ENCODE data around the gene FHL2.

GRCh38 chr2:105375001-105375561, 23.8 kb downstream of the FHL2 start:
- TF ChIP-seq, protein P1, sequence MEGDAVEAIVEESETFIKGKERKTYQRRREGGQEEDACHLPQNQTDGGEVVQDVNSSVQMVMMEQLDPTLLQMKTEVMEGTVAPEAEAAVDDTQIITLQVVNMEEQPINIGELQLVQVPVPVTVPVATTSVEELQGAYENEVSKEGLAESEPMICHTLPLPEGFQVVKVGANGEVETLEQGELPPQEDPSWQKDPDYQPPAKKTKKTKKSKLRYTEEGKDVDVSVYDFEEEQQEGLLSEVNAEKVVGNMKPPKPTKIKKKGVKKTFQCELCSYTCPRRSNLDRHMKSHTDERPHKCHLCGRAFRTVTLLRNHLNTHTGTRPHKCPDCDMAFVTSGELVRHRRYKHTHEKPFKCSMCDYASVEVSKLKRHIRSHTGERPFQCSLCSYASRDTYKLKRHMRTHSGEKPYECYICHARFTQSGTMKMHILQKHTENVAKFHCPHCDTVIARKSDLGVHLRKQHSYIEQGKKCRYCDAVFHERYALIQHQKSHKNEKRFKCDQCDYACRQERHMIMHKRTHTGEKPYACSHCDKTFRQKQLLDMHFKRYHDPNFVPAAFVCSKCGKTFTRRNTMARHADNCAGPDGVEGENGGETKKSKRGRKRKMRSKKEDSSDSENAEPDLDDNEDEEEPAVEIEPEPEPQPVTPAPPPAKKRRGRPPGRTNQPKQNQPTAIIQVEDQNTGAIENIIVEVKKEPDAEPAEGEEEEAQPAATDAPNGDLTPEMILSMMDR (IDR thresholded peaks at IDR 0.05) = no peak
- TF ChIP-seq ZNF232 (CRISPR knock-in tag; IDR thresholded peaks at IDR 0.05) (no peak), NFYB (CRISPR knock-in tag; conservative IDR thresholded peaks at IDR 0.05; ENCODE audit: low read depth) (no peak), ATF3 (CRISPR knock-in tag; conservative IDR thresholded peaks at IDR 0.05) (no peak), JUN (CRISPR knock-in tag; IDR thresholded peaks at IDR 0.05) (no peak)
- TF ChIP-seq, protein P2, sequence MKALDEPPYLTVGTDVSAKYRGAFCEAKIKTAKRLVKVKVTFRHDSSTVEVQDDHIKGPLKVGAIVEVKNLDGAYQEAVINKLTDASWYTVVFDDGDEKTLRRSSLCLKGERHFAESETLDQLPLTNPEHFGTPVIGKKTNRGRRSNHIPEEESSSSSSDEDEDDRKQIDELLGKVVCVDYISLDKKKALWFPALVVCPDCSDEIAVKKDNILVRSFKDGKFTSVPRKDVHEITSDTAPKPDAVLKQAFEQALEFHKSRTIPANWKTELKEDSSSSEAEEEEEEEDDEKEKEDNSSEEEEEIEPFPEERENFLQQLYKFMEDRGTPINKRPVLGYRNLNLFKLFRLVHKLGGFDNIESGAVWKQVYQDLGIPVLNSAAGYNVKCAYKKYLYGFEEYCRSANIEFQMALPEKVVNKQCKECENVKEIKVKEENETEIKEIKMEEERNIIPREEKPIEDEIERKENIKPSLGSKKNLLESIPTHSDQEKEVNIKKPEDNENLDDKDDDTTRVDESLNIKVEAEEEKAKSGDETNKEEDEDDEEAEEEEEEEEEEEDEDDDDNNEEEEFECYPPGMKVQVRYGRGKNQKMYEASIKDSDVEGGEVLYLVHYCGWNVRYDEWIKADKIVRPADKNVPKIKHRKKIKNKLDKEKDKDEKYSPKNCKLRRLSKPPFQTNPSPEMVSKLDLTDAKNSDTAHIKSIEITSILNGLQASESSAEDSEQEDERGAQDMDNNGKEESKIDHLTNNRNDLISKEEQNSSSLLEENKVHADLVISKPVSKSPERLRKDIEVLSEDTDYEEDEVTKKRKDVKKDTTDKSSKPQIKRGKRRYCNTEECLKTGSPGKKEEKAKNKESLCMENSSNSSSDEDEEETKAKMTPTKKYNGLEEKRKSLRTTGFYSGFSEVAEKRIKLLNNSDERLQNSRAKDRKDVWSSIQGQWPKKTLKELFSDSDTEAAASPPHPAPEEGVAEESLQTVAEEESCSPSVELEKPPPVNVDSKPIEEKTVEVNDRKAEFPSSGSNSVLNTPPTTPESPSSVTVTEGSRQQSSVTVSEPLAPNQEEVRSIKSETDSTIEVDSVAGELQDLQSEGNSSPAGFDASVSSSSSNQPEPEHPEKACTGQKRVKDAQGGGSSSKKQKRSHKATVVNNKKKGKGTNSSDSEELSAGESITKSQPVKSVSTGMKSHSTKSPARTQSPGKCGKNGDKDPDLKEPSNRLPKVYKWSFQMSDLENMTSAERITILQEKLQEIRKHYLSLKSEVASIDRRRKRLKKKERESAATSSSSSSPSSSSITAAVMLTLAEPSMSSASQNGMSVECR (CRISPR knock-in tag; IDR thresholded peaks at IDR 0.05; ENCODE audit: borderline replicate concordance) = no peak
- TF ChIP-seq, protein P3, sequence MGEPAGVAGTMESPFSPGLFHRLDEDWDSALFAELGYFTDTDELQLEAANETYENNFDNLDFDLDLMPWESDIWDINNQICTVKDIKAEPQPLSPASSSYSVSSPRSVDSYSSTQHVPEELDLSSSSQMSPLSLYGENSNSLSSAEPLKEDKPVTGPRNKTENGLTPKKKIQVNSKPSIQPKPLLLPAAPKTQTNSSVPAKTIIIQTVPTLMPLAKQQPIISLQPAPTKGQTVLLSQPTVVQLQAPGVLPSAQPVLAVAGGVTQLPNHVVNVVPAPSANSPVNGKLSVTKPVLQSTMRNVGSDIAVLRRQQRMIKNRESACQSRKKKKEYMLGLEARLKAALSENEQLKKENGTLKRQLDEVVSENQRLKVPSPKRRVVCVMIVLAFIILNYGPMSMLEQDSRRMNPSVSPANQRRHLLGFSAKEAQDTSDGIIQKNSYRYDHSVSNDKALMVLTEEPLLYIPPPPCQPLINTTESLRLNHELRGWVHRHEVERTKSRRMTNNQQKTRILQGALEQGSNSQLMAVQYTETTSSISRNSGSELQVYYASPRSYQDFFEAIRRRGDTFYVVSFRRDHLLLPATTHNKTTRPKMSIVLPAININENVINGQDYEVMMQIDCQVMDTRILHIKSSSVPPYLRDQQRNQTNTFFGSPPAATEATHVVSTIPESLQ (CRISPR knock-in tag; IDR thresholded peaks at IDR 0.05) = no peak
- TF ChIP-seq, protein P4, sequence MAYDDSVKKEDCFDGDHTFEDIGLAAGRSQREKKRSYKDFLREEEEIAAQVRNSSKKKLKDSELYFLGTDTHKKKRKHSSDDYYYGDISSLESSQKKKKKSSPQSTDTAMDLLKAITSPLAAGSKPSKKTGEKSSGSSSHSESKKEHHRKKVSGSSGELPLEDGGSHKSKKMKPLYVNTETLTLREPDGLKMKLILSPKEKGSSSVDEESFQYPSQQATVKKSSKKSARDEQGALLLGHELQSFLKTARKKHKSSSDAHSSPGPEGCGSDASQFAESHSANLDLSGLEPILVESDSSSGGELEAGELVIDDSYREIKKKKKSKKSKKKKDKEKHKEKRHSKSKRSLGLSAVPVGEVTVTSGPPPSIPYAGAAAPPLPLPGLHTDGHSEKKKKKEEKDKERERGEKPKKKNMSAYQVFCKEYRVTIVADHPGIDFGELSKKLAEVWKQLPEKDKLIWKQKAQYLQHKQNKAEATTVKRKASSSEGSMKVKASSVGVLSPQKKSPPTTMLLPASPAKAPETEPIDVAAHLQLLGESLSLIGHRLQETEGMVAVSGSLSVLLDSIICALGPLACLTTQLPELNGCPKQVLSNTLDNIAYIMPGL (CRISPR knock-in tag; IDR thresholded peaks at IDR 0.05) = no peak
- TF ChIP-seq, protein P5, sequence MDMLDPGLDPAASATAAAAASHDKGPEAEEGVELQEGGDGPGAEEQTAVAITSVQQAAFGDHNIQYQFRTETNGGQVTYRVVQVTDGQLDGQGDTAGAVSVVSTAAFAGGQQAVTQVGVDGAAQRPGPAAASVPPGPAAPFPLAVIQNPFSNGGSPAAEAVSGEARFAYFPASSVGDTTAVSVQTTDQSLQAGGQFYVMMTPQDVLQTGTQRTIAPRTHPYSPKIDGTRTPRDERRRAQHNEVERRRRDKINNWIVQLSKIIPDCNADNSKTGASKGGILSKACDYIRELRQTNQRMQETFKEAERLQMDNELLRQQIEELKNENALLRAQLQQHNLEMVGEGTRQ (CRISPR knock-in tag; IDR thresholded peaks at IDR 0.05) = no peak

Data from WTC11 (cell line).